ENCODE measurements around the gene TYW1B. TPM values are rescaled to one million over a fixed set of nuclear protein-coding genes. Genes with fewer than 3 reads are reported as not detected.
"Not testable (repeated sequence)": the region's sequence is repeated elsewhere in the genome, so short reads cannot be mapped to it uniquely, and the experiment has no call there.

The TYW1B gene
- total and polyA plus RNA-seq, 2 donors (not counting 3 experiments of a cell fraction or from before 2014, with no cell fraction given) = 0.69 to 2.7 TPM

GRCh38 chr7:72837291-72837690 is 9.3 kb upstream of the TYW1B start:
- H3K9me1 ChIP-seq (replicated peaks; ENCODE audit: control insufficient read depth, extremely low read depth, insufficient read depth, low read length); H3K4me3 ChIP-seq (replicated peaks in 1 of 3; ENCODE audit: insufficient read depth in 1 of 3, low read depth in 1 of 3, low read length in 3 of 3); H3K9ac ChIP-seq (replicated peaks; ENCODE audit: extremely low read depth, insufficient read depth, low read length); BruUV-seq (replicated peaks); H3K4me1 ChIP-seq (ENCODE audit: control insufficient read depth, extremely low read depth, insufficient read depth, low read length); POLR2A ChIA-PET; H3K36me3 ChIP-seq (ENCODE audit: control insufficient read depth in 2 of 2, extremely low read depth in 1 of 2, insufficient read depth in 2 of 2, low read length in 2 of 2); H3K4me2 ChIP-seq (ENCODE audit: insufficient read depth, low read length); H3K27ac ChIP-seq (ENCODE audit: insufficient read depth, low read depth, low read length); H2AFZ ChIP-seq (ENCODE audit: low read depth, low read length); dilution Hi-C loops (cut with MboI; ENCODE audit: extremely low pct_ligation_motif_present, low sequenced_read_pairs); H4K20me1 ChIP-seq (replicated peaks; ENCODE audit: control insufficient read depth, extremely low read depth, insufficient read depth, low read length); H3K27me3 ChIP-seq (ENCODE audit: control insufficient read depth in 2 of 2, insufficient read depth in 2 of 2, low read length in 2 of 2); FAIRE-seq; DNase-seq (ENCODE audit: low read depth, low spot score); intact Hi-C loops (cut with micrococcal nuclease); CTCF ChIA-PET; H3K9me3 ChIP-seq (replicated peaks; ENCODE audit: control insufficient read depth, insufficient read depth, low read length); H3K79me2 ChIP-seq (ENCODE audit: control insufficient read depth, insufficient read depth, low read length): not testable (repeated sequence)

- Histone ChIP-seq H3K4me2 (ENCODE audit: insufficient read depth, low read length) (peak overlapping the region; percentile 92), H3K79me2 (ENCODE audit: control insufficient read depth, insufficient read depth, low read length) (peaks cover 26% of the 10 kb centered on the region), H3K4me3 (replicated peaks in 1 of 3; ENCODE audit: insufficient read depth in 1 of 3, low read depth in 1 of 3, low read length in 3 of 3) (peak overlapping the region; percentile 72 to 84 (median 79)), H3K27ac (ENCODE audit: insufficient read depth, low read depth, low read length) (peak overlapping the region; percentile 75)
- H2AFZ ChIP-seq (ENCODE audit: low read depth, low read length); BruUV-seq (replicated peaks); FAIRE-seq; DNase-seq (ENCODE audit: low read depth, low spot score); intact Hi-C loops (cut with micrococcal nuclease); dilution Hi-C loops (cut with MboI; ENCODE audit: extremely low pct_ligation_motif_present, low sequenced_read_pairs); H3K4me1 ChIP-seq (ENCODE audit: control insufficient read depth, extremely low read depth, insufficient read depth, low read length); H3K36me3 ChIP-seq (ENCODE audit: control insufficient read depth in 2 of 2, extremely low read depth in 1 of 2, insufficient read depth in 2 of 2, low read length in 2 of 2); H3K9ac ChIP-seq (replicated peaks; ENCODE audit: extremely low read depth, insufficient read depth, low read length); H3K27me3 ChIP-seq (ENCODE audit: control insufficient read depth in 2 of 2, insufficient read depth in 2 of 2, low read length in 2 of 2); H3K9me1 ChIP-seq (replicated peaks; ENCODE audit: control insufficient read depth, extremely low read depth, insufficient read depth, low read length); POLR2A ChIA-PET; H3K9me3 ChIP-seq (replicated peaks; ENCODE audit: control insufficient read depth, insufficient read depth, low read length); H4K20me1 ChIP-seq (replicated peaks; ENCODE audit: control insufficient read depth, extremely low read depth, insufficient read depth, low read length): not testable (repeated sequence)
- CTCF ChIA-PET = interaction anchor here (2.1 kb wide), 1 partner anchor 84 kb away, joined by 8 read pairs; no protein-coding TSS in a partner anchor
These were observed 2.6 kb upstream of the TYW1B start for GRCh38 chr7:72830567-72830966.
